GM23248 (cell line): ENCODE results near the gene PRR9. TPM values are rescaled to one million over a fixed set of nuclear protein-coding genes. Genes with fewer than 3 reads are reported as not detected.

ENCODE experiments used
- DNase-seq: peaks from one replicate; pipeline ENCODE4 v3.0.0-alpha.2; 2015
- H2AFZ ChIP-seq: fragments of 200-600 bp; sonication (generic); 2 replicates; pipeline ENCODE4 v1.6.1; 2016; ENCODE audit warnings: antibody characterized with exemption
- H3F3A ChIP-seq: fragments of 200-600 bp; sonication (generic); 2 replicates; pipeline ENCODE4 v1.6.1; 2016; ENCODE audit warnings: mild to moderate bottlenecking, antibody characterized with exemption, mixed run types; ENCODE audit not compliant: insufficient read depth
- H3K27ac ChIP-seq: fragments of 200-600 bp; sonication (generic); 2 replicates; pipeline ENCODE4 v1.5.1; 2016; ENCODE audit warnings: mild to moderate bottlenecking
- H3K27me3 ChIP-seq: fragments of 200-600 bp; sonication (generic); replicated peaks from 2 replicates; pipeline ENCODE4 v1.6.1; 2016; ENCODE audit warnings: mild to moderate bottlenecking; ENCODE audit not compliant: insufficient read depth
- H3K36me3 ChIP-seq: fragments of 200-600 bp; sonication (generic); 2 replicates; pipeline ENCODE4 v1.6.1; 2016; ENCODE audit warnings: low read depth, mild to moderate bottlenecking
- H3K4me1 ChIP-seq: fragments of 200-600 bp; sonication (generic); 2 replicates; pipeline ENCODE4 v1.6.1; 2016; ENCODE audit warnings: mild to moderate bottlenecking; ENCODE audit not compliant: insufficient read depth
- H3K4me2 ChIP-seq: fragments of 200-600 bp; sonication (generic); one replicate; pipeline ENCODE4 v1.6.1; 2016; ENCODE audit warnings: mild to moderate bottlenecking; ENCODE audit not compliant: unreplicated experiment
- H3K4me3 ChIP-seq: fragments of 200-600 bp; sonication (generic); 2 replicates; pipeline ENCODE4 v1.5.1; 2016; ENCODE audit warnings: mild to moderate bottlenecking
- H3K79me2 ChIP-seq: fragments of 200-600 bp; sonication (generic); 2 replicates; pipeline ENCODE4 v1.6.1; 2016; ENCODE audit warnings: mild to moderate bottlenecking; ENCODE audit not compliant: insufficient read depth
- H3K9ac ChIP-seq: fragments of 200-600 bp; sonication (generic); 2 replicates; pipeline ENCODE4 v1.6.1; 2016; ENCODE audit warnings: mild to moderate bottlenecking
- H3K9me2 ChIP-seq: fragments of 200-600 bp; sonication (generic); 2 replicates; pipeline ENCODE4 v1.6.1; 2016; ENCODE audit warnings: mixed run types, mild to moderate bottlenecking, moderate library complexity; ENCODE audit not compliant: insufficient read depth
- H3K9me3 ChIP-seq: fragments of 200-600 bp; sonication (generic); one replicate; pipeline ENCODE4 v1.6.1; 2017; ENCODE audit warnings: low read depth
- H4K20me1 ChIP-seq: fragments of 200-600 bp; sonication (generic); 2 replicates; pipeline ENCODE4 v1.6.0; 2016; ENCODE audit not compliant: insufficient read depth
- EZH2 ChIP-seq: fragments of 200-600 bp; sonication (generic); IDR thresholded peaks from 2 replicates; pipeline ENCODE4 v1.6.1; 2018; ENCODE audit warnings: antibody characterized with exemption, mild to moderate bottlenecking; ENCODE audit not compliant: insufficient read depth, poor library complexity, severe bottlenecking
- EZH2phosphoT487 ChIP-seq: fragments of 200-600 bp; sonication (generic); IDR thresholded peaks from 2 replicates; pipeline ENCODE4 v1.6.1; 2018; ENCODE audit warnings: antibody characterized with exemption, moderate library complexity, mild to moderate bottlenecking, low read depth; ENCODE audit not compliant: insufficient read depth
- WGBS, 2 experiments: methylation state at CpG; one replicate each; pipeline ENCODE4 v1.1.6; 2015 to 2017; ENCODE audit warnings: low lambda C conversion rate in 2 of 2, low coverage in 1 of 2; ENCODE audit errors: missing lambda C conversion rate in 2 of 2; 5-methylcytosine and 5-hydroxymethylcytosine counted together
- in situ Hi-C: fragments of 300-500 bp; cut with MboI; formaldehyde crosslinking; loops from 2 replicates; pipeline ENCODE4 v1.15.0; 2020
- polyA plus RNA-seq: library from polyadenylated mRNA; unstranded; fragments of >200 nt; fragmentation: Nextera tagmentation; extraction: Ambion mirVana; gene quantifications from 2 replicates; pipeline ENCODE4 v1.2.1, GENCODE V29; 2016
- total RNA-seq: library from RNA; depleted of rRNA; stranded (reverse); fragments of >200 nt; shearing (Covaris generic); gene quantifications from 2 replicates; pipeline ENCODE4 v1.2.3, GENCODE V29; 2014

PRR9 gene
- total and polyA plus RNA-seq, 2 experiments from 2014 or later: 0.30 TPM; not detected in 1

- H3K4me2 ChIP-seq: no peak overlapping the region
- H2AFZ ChIP-seq: no peak overlapping the region
- no peaks in the 10 kb centered on the region for H4K20me1 ChIP-seq
- 0 out of 2 replicates have a peak, but pooled peaks cover 13% of the 10 kb centered on the region for H3K27me3 ChIP-seq
- H3F3A ChIP-seq: no peaks in the 10 kb centered on the region
- H3K36me3 ChIP-seq: no peaks in the 10 kb centered on the region
- in situ Hi-C loops: loop anchor here (25.0 kb wide), 1 partner anchor 540 kb away; the partner anchor contains the start of gene LCE2D
- no peaks in the 10 kb centered on the region for H3K9me2 ChIP-seq
- H3K79me2 ChIP-seq: no peaks in the 10 kb centered on the region
- H3K4me1 ChIP-seq: no peaks in the 10 kb centered on the region
- H3K27ac ChIP-seq: no peak overlapping the region
- TF ChIP-seq EZH2phosphoT487 (no peak), EZH2 (no peak)
- no peaks in the 10 kb centered on the region for H3K9me3 ChIP-seq
- H3K9ac ChIP-seq: no peak overlapping the region
- 13 to 18% methylated on average over 4 of the region's 4 CpGs for WGBS, 2 experiments
- DNase-seq: no peak
- H3K4me3 ChIP-seq: no peak overlapping the region
These were observed 15.4 kb upstream of the PRR9 start for GRCh38 chr1:153202006-153202405.

DNA sequence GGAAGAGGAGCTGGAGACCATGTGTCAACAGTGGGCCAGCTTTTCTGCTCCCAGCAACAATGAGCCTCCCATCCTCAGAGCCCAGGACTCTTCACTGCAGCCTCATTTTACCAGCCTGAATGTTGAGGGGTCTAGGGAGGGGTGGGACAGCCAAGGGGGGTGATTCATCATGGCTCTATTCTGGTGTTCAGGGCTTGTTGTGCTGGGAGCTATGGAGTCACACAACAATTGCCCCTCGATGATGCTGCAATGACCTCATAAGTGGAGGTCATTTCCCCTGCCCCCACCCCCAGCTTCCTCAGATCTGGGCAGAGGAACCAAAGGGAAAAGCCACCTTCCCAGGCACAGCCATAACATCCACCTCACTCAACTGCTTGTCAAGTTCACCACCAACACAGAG is 14.3 kb upstream of the PRR9 start, which contains the start of gene LELP1:
TSS of gene LELP1 (plus strand) at position 301 of the 400 bp plus-strand sequence. CDS start 1,278 bp downstream, outside the sequence.
- in situ Hi-C loops: loop anchor here (25.0 kb wide), 1 partner anchor 541 kb away; the partner anchor contains the start of gene LCE2D
- Histone ChIP-seq H2AFZ (no peak within 1 kb of the TSS), H3K9me3 (no peaks in the 10 kb centered on the region), H3K4me3 (no peak within 1 kb of the TSS), H3K36me3 (no peaks in the 10 kb centered on the region), H3K27ac (no peak within 1 kb of the TSS), H3K27me3 (0 out of 2 replicates have a peak, but pooled peaks cover 4% of the 10 kb centered on the region), H3K9ac (no peak within 1 kb of the TSS), H3K79me2 (no peaks in the 10 kb centered on the region), H3K4me1 (no peaks in the 10 kb centered on the region), H3K9me2 (no peaks in the 10 kb centered on the region), H4K20me1 (no peaks in the 10 kb centered on the region), H3F3A (no peaks in the 10 kb centered on the region), H3K4me2 (no peak within 1 kb of the TSS)
- no peak for DNase-seq
- TF ChIP-seq EZH2: no peak
- TF ChIP-seq EZH2phosphoT487: no peak
- 33 to 50% methylated on average over 1 of the region's 1 CpG for WGBS, 2 experiments

DNA sequence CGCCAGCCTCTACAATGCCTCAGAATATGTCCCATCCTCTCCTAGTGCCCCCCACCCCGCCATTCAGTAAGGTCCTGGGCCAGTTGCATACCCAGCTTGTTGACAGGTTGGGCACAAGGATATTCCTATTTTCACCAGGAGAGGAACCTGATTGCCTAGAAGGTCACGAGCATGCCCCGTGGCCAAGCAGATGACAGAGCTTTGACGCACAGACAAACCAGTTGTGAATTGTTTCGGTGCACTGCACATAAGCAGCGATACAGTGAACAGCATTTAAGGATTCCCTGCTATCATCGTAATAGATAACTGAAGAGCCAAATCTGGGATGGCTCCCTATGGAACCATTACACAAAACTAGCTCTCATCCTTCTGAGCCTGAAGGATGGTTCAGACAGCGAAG is 10.8 kb upstream of the PRR9 start:
- Histone ChIP-seq H3K27ac (no peak overlapping the region), H3K9me3 (no peaks in the 10 kb centered on the region), H3K4me2 (no peak overlapping the region), H3K79me2 (no peaks in the 10 kb centered on the region), H3K9me2 (no peaks in the 10 kb centered on the region), H4K20me1 (no peaks in the 10 kb centered on the region), H2AFZ (no peak overlapping the region), H3K36me3 (no peaks in the 10 kb centered on the region), H3K4me1 (no peaks in the 10 kb centered on the region), H3K9ac (no peak overlapping the region), H3K4me3 (no peak overlapping the region), H3K27me3 (0 out of 2 replicates have a peak, but pooled peaks cover 3% of the 10 kb centered on the region), H3F3A (no peaks in the 10 kb centered on the region)
- 34 to 42% methylated on average over 9 of the region's 9 CpGs for WGBS, 2 experiments
- TF ChIP-seq EZH2phosphoT487: no peak
- no peak for TF ChIP-seq EZH2
- in situ Hi-C loops: loop anchor here (25.0 kb wide), 1 partner anchor 544 kb away; the partner anchor contains the start of gene LCE2D
- DNase-seq: no peak

DNA sequence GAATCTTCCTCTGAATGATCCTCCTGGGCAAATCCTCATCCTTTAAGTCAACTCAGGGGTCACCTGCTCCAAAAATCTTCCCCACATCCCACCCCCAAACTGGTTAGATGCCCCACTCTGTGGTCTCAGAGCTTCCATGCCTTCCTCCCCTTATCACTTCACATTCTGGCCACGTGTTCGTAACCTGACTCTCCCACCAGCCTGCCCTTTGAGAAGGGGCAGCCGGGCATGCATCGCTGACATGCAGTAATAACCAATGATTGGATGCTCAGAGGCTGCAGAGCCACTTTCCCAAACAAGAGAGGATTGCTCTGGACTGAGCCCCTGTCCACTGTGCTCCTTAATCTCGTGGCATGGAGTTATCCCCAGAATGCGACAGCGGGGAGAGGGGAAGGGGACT is 7.2 kb upstream of the PRR9 start:
- Histone ChIP-seq H3K27me3 (0 out of 2 replicates have a peak, but pooled peaks cover 3% of the 10 kb centered on the region), H2AFZ (no peak overlapping the region), H3K9me3 (no peaks in the 10 kb centered on the region), H3K4me3 (no peak overlapping the region), H4K20me1 (no peaks in the 10 kb centered on the region), H3K36me3 (no peaks in the 10 kb centered on the region), H3K4me1 (no peaks in the 10 kb centered on the region), H3K9me2 (no peaks in the 10 kb centered on the region), H3K4me2 (no peak overlapping the region), H3F3A (no peaks in the 10 kb centered on the region), H3K9ac (no peak overlapping the region), H3K27ac (no peak overlapping the region), H3K79me2 (no peaks in the 10 kb centered on the region)
- DNase-seq: no peak
- 25 to 35% methylated on average over 7 of the region's 7 CpGs for WGBS, 2 experiments
- in situ Hi-C loops: loop anchor here (25.0 kb wide), 1 partner anchor 548 kb away; the partner anchor contains the start of gene LCE2D
- TF ChIP-seq EZH2phosphoT487 (no peak), EZH2 (no peak)
